Measurements from ENCODE around the gene IFNL3.
"Not testable (repeated sequence)": the region's sequence is repeated elsewhere in the genome, so short reads cannot be mapped to it uniquely, and the experiment has no call there.

The IFNL3 gene

GRCh38 chr19:39244410-39245100 lies at the start of gene IFNL3:
IFNL3 (minus strand) TSS chr19:39245006; CDS start chr19:39244967, 39 bp downstream.
- in situ Hi-C loops (cut with MboI; ENCODE audit: low sequenced_read_pairs), result not testable (repeated sequence)

- in situ Hi-C loops (cut with MboI; ENCODE audit: low sequenced_read_pairs), result no loop called here
Measured at GRCh38 chr19:39293394-39293793, 48.6 kb upstream of the IFNL3 start.

GRCh38 chr19:39284032-39284431 lies 39.2 kb upstream of the IFNL3 start:
- in situ Hi-C loops (cut with MboI; ENCODE audit: low sequenced_read_pairs), result no loop called here

GRCh38 chr19:39282021-39282420 lies 37.2 kb upstream of the IFNL3 start:
- in situ Hi-C loops (cut with MboI; ENCODE audit: low sequenced_read_pairs), result no loop called here

- in situ Hi-C loops (cut with MboI; ENCODE audit: low sequenced_read_pairs), result no loop called here
Measured at GRCh38 chr19:39277598-39277997, 32.8 kb upstream of the IFNL3 start.

- in situ Hi-C loops (cut with MboI; ENCODE audit: low sequenced_read_pairs), result no loop called here
Measured at GRCh38 chr19:39276740-39277139, 31.9 kb upstream of the IFNL3 start.

GRCh38 chr19:39275578-39275977 lies 30.8 kb upstream of the IFNL3 start:
- in situ Hi-C loops (cut with MboI; ENCODE audit: low sequenced_read_pairs), result no loop called here

GRCh38 chr19:39273859-39274258 lies 29.1 kb upstream of the IFNL3 start:
- in situ Hi-C loops (cut with MboI; ENCODE audit: low sequenced_read_pairs), result not testable (repeated sequence)

GRCh38 chr19:39270036-39270871 lies 25.4 kb upstream of the IFNL3 start:
- in situ Hi-C loops (cut with MboI; ENCODE audit: low sequenced_read_pairs), result no loop called here

GRCh38 chr19:39269369-39269768 lies 24.6 kb upstream of the IFNL3 start:
- in situ Hi-C loops (cut with MboI; ENCODE audit: low sequenced_read_pairs), result not testable (repeated sequence)

- in situ Hi-C loops (cut with MboI; ENCODE audit: low sequenced_read_pairs), result not testable (repeated sequence)
Measured at GRCh38 chr19:39268531-39269223, 23.9 kb upstream of the IFNL3 start.

- in situ Hi-C loops (cut with MboI; ENCODE audit: low sequenced_read_pairs), result not testable (repeated sequence)
Measured at GRCh38 chr19:39268085-39268484, 23.3 kb upstream of the IFNL3 start, which contains the start of gene IFNL2. IFNL2 (plus strand) TSS chr19:39268396; CDS start chr19:39268569, 173 bp downstream.

GRCh38 chr19:39265321-39265916 lies 20.6 kb upstream of the IFNL3 start:
- in situ Hi-C loops (cut with MboI; ENCODE audit: low sequenced_read_pairs), result no loop called here

- in situ Hi-C loops (cut with MboI; ENCODE audit: low sequenced_read_pairs), result no loop called here
Measured at GRCh38 chr19:39264306-39265290, 19.8 kb upstream of the IFNL3 start.

GRCh38 chr19:39263912-39264305 lies 19.1 kb upstream of the IFNL3 start:
- in situ Hi-C loops (cut with MboI; ENCODE audit: low sequenced_read_pairs), result no loop called here

GRCh38 chr19:39262496-39262895 lies 17.7 kb upstream of the IFNL3 start:
- in situ Hi-C loops (cut with MboI; ENCODE audit: low sequenced_read_pairs), result no loop called here

- in situ Hi-C loops (cut with MboI; ENCODE audit: low sequenced_read_pairs), result no loop called here
Measured at GRCh38 chr19:39261704-39262103, 16.9 kb upstream of the IFNL3 start.

- in situ Hi-C loops (cut with MboI; ENCODE audit: low sequenced_read_pairs), result no loop called here
Measured at GRCh38 chr19:39257227-39257626, 12.4 kb upstream of the IFNL3 start.

GRCh38 chr19:39254531-39255345 lies 9.9 kb upstream of the IFNL3 start:
- in situ Hi-C loops (cut with MboI; ENCODE audit: low sequenced_read_pairs), result no loop called here

Data from HL-60/S4 treated with retinoic acid at 250 ng/mL for 4 days and 3 days (cell line).